Skeletal muscle cell (primary cell): ENCODE results near the gene TMEM158.

ENCODE experiments used
- DNase-seq: peaks from one replicate; pipeline ENCODE4 v3.0.0-alpha.2; 2010; ENCODE audit warnings: low read depth
- H3K4me3 ChIP-seq: 2 replicates; pipeline ENCODE4 v1.5.1; 2011; ENCODE audit warnings: low read depth, mild to moderate bottlenecking, control low read depth, low read length, moderate library complexity

The TMEM158 gene

DNA sequence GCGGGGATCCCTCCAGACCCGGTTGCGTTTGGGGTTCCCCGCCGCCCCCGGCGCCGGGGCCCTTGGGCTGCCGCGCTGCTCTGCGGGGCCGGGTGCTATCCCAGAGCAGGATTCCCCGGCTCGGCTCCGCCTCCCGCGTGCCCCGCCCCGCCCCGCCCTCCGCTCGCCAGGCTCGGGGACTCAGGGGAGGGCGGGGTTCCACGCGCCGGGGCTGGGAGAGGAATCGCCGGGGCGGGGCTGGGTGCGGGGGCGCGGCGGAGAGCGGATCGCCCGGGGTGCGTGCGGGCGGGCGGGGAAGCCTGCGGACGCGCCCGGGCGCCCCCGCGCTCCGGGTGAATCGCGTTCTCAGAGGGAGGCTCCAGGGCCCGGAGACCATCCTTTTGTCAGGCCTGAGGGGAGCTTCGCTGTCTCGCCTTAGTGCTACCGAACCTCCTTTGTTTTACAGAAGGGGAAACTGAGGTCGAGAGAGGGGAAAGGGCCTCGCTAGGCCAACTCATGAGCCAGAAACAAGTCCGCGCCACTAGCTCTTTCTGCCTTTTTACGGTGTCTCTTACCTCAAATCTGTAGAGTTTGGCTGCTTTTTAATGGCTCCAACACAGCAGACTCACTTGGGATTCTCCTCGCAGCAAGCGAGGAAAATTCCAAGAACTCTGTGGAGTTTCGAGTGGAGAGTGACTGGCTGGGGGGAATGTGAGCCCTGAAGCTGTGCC lies at the start of gene TMEM158:
TSS of gene TMEM158 (minus strand) at position 82 of the 710 bp plus-strand sequence. CDS start 260 bp downstream, outside the sequence.
- H3K4me3 ChIP-seq, result peak within 1 kb of the TSS; percentile 70
- DNase-seq, result peak; percentile 31

DNA sequence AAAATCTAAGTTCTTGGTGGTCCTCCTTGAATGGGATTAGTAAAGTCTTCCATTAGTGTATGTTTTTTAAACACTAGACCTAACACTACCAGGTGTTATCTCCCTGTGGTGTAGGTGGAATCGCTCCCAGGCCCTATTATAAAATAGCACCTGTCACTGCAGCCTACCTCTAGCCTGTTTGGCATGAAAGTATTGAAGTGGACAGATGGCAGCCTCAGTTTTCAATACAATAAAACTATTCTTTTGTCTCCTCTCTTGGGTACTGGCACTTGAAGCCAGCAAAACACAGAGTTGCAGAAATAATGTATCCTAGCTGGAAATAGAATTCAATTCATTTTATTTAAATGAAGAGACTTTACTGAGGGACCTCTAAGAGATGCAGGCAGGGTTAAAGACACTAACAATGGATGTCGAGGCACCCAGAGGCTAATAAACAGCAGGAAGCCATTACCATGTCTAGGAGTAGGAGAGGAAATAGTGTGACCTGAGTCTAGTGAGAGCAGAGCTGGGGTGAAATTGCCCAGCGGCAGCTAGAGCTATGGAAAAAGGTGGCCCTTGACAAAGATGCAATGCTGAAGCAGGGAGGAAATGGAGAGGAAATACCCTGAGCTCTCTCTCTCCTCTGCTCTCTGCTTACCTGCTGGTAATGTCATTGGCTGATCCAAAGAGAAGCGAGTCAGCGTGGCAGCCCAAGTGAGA lies 49.1 kb upstream of the TMEM158 start:
- DNase-seq, result no peak
- no peak overlapping the region for H3K4me3 ChIP-seq

DNA sequence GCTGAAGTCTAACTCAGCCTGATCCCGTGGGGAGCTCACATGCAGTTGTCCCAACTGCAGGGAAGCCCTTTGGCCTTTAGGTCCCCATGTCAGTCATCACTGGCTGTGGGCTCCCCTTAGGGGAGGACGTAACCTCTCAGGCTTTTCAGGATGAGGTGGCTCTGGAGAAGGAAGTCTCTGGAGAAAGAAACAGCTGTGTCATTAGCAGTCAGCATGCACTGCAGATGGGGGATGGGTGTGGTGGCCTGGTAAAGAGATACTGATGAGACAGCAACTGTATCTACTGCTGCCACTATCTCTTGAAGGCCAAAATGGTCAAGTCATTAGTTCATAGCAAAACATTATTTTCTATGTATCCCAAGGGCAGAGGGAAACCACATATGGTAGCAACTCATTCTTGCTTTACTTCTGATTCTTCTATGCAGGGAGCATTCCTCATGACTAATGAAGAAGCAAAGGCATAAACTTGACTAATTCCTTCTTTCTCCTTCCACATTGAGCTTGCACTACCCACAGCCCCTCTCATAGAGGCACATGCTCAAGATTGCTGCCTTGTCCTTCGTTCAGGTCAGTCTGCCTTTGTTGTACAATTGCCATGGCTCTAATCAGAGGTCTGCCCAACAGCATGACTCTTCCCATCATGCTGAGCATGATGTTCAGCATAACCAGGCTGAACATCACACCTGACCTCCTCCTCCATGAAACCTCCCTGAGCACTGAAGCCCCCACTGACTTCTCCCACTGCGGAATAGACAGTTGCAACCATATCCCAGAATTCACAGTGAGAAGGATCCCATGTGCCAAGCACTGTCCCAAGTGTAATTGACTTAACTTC lies 47.8 kb upstream of the TMEM158 start:
- no peak for DNase-seq
- H3K4me3 ChIP-seq, result no peak overlapping the region

DNA sequence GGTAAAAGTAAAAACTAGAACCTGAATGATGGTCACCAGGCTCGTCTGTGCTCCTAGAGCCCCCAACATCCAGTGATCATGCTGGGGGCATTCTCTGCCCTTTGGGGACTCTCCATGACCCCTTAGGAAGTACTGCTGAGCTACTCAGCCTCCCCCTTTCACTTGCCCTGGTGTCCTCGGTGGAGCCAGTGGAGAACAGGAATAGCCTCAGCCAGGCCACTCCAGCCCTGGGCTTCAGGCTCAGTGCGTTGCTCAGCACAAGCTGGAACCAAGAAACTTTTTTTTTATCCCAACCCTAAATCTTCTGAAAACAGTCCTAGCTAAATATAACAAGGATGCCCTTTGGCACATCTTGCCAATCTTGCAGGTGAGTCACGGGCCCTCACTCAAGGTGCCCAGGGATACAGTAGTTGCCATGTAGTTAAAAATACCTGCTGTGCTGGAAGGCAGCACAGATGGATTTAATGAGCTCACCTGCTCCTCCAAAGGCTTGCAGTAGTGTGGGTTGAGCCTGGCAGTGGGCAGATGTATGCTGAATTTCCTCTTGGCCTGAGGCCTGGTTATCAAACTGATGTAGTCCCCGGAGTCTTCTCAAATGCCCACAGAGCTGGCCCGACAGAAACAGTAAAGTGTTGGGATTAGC lies 46.9 kb upstream of the TMEM158 start:
- H3K4me3 ChIP-seq, result no peak overlapping the region
- no peak for DNase-seq

DNA sequence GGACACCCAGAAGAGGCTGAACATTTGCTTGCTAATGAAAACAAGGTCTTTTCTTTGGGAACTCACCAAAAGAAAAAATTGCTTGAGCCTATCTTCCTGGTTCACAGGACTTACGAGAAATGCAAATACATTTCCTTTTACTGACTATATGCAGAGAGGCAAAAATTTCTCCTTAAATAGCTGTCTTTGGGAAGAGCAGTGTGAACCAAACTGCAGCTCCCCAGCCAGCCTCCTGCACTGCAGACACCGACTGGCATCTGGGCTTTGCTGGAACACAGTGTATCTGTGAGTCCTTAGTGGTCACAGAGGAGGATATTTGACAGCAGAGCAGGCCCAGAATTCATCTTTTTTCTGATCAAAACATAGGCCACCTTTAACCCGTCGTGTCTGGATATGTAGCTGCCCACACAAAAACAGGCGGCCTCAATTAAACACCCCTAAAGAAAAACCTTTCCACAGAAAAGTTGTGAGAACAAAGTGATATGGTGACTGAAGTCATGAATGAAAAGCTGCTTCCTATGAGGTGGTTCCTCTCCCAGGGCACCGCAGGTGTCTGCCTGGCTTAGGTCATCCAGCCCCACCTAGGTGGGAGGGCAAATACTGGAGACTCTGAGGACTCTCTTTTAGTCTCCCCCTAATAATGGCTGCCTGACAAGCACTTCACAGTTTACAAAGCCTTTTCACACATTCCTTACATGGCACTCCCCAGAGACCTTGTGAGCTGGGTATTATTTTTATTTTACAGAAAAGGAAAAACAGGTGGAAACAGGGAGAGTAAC lies 46.1 kb upstream of the TMEM158 start:
- no peak for DNase-seq
- H3K4me3 ChIP-seq, result no peak overlapping the region

DNA sequence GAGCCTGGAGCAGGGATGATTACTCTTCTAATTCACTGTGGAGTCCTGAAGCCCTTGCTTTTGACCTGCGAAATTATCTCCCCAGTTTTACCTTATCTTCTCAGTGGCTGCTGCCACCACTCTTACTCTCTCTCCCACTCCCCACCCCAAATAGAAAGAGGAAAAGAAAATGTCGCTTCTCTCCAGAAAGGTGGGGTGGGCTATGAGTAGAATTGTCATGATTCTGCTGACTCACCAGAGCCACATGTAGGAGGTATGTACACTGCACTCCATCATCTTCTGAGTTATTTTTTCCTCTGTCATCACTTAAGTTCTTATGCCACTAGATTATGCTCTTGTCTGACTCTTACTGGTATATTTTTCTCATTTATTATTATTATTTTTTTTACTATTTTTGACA lies 43.9 kb upstream of the TMEM158 start:
- no peak overlapping the region for H3K4me3 ChIP-seq
- DNase-seq, result no peak

DNA sequence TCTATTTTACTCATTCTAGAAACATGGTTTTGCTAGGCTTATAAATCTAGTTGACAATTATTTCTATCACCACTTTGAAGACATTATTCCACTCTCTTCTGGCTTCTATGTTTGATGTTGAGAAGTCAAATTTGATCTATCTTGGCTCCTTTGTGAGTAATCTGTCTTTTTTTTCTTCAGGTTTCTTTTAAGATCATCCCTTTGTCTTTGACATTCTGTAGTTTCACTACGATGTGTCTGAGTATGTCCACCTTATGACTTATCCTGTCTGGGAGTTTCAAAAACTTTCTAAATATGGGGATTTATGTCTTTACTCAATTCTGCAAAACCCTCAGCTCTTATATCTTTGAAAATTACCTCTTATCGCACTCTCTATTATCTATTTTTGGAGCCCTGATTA lies 41.0 kb upstream of the TMEM158 start:
- H3K4me3 ChIP-seq, result no peak overlapping the region
- DNase-seq, result no peak

DNA sequence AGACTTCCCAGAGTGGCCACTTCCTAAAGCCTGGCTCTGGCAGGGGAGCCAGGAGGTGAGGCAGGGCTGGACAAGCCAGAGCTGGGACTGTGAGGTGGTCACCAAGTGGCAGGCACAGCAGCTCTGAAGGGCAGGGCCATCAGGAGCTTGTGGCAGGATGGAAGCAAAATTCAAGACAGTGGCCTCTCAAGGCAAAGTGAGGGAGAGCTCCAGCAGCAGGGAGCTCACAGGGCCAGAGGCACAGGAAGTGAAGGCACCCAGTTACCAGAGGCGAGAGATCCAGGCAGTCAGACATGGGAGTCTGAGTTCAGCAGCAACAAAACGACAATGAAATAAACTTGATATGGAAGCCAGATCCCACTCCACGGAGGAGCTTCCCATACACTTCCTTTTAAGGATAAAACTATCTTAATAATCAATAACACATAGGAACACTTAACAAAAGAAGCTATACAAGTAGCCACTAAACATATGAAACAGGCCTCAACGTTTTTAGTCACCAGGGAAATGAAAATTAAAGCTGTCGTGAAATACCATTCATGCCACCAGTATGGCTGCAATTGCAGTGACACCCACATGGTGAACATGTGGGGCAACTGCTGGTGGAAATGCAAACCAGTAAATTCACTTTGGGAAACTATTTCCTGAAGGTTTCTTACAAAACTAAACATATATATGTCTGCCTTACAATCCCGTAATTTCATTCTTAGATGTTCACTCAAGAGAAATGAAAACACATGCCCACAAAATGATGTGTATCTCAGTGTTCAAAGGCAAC lies 35.4 kb upstream of the TMEM158 start:
- no peak for DNase-seq
- H3K4me3 ChIP-seq, result no peak overlapping the region

DNA sequence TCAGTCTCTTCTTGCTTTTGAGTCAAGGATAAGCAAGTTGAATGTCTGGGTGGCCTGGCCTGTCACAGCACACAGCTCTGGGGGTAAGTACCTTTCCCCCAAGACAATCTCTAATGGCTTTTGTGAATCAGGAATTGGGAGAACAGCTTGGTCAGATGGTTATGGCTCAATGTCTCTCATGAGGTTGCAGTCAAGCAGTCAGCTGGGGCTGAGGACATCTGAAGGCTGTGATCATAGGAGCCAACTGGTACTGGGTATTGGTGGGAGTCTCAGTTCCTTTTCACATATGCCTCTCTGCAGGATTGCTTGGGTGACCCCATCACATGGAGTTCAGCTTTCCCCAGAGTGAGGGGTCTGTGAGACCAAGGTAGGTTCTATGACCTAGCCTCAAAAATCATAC lies 33.0 kb upstream of the TMEM158 start:
- H3K4me3 ChIP-seq, result no peak overlapping the region
- DNase-seq, result no peak

DNA sequence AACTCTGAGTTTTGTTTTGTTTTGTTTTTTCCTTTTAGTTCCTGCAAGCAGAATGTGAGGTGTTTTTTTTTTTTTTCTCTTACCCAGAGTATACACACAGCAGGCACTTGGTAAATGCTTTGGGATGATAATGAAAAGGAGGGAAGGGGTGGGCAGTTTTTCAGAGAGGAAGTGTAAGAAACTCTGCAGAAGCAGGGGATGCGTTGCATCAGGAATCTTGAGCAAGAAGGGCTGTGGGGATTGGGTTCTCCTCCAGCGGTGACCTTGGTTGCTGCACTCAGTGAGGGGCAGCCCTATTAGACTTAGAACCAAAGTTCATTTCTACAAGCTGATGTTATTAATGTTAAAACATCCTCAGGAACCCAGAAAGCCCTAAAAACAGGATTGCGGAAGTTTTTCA lies 32.2 kb upstream of the TMEM158 start:
- H3K4me3 ChIP-seq, result no peak overlapping the region

DNA sequence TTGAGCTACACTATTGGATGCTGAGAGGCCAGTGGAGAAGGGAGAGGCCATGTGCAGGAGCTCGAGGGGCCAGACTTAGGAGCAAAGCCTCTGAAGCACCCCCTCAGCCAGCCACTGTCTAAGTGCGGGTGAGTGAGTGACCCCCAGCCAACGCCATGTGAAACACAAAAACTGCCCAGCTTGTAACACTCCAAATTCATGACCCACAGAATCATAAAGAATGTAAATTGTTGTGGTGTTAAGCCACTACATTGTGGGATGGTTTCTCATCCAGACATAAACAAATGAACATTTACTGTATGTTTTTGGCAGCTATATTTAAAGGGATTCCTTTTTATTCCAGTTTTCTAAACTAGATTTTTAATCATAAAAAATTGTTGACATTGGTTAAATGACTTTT lies 27.2 kb upstream of the TMEM158 start:
- no peak overlapping the region for H3K4me3 ChIP-seq
- no peak for DNase-seq

More for the DNA sequence above, 32.2 kb upstream of the TMEM158 start:
- DNase-seq, result no peak

DNA sequence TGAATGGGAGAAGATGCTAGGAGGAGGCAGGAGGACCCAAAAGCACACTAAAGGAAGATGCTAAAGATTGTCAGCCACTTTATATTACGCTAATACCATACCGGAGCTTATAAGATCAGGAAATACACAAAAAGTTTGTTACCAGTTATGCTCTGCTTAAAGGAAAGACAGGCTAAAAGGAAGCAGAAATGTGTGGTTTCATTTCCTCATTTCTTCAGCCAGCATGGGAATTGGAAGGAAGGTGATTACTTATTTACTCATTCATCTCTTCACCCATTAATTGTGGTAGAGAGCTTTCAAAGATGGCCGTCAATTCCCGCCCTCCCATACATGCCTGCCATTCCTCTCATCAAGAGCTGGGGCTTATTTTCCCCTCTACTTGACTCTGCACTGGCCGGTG lies 26.7 kb upstream of the TMEM158 start:
- no peak overlapping the region for H3K4me3 ChIP-seq
- no peak for DNase-seq

DNA sequence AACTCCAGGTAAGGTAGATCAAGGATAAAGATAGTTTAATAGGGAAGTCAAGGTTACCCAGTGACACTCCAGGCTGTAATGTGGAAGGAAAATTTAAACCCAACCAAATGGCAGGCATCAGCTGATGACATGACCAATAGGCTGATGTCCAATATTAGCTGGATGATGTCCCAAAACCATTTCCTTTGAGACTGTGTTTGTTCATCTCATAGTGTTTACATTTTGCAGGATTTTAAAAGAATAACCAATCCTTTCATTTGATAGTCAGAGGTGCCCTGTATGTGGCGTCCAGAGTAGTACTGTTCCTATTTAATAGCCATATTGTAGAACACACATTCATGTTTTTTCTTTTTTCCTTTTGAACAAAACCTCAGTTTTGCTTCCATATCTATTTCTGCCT lies 23.3 kb upstream of the TMEM158 start:
- no peak overlapping the region for H3K4me3 ChIP-seq
- no peak for DNase-seq

DNA sequence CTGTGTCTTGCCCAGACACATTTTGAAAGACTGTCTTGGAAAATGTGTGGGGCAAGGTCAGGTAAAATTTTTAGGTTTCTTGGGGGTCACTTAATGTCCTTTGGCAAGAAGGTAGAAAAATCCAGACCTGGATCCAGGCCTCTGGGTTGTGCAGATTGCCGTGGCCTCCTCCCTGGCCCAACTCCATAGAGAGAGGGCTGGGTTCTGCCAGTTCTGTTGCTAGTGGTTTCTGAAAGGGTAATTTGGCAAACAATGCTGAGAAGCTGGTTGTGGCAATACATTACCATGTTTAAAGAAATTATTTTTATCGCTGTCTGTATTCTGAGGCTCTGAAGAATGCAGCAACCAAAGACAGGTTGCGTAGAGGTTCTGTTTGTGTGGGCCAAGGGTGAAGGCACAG lies 20.2 kb upstream of the TMEM158 start:
- no peak overlapping the region for H3K4me3 ChIP-seq
- DNase-seq, result no peak

DNA sequence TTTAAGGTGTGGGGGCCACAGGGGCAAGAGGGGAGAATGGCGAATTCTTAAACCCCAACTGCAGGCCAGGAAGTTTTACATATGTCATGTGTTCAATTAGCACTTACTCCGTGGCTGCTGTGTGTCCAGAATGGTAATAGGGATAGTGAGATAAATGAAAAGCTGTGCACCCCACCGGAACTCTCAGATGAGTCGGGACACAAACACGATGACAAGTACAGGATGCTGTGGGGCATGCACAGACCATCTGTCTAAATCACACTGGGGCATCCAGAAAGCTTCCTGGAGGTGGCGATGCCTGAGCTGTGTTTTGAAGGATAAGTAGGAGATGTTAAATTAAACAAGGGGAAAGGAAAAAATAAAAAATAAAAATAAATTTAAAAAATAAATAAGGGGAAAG lies 18.3 kb upstream of the TMEM158 start:
- H3K4me3 ChIP-seq, result no peak overlapping the region
- DNase-seq, result no peak

DNA sequence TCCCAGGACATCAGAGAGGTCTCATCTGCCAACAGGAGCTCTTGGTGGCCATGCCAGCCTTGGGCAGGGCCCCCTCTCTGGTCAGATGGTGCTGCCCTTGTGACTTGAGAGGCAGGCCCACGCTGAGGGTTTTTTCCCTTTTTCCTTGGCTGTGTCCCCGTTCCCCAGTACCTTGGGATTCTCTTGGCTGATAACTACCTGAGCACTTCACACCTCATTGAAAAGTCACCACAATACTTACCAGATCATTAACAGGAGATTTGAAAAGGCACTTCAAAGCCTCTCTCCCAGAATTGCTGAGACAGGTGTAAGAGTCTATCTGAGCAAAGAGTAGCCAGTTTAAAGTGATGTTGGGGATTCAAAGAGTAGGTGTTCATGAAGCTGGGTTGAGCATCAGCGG lies 15.1 kb upstream of the TMEM158 start:
- no peak overlapping the region for H3K4me3 ChIP-seq
- no peak for DNase-seq

DNA sequence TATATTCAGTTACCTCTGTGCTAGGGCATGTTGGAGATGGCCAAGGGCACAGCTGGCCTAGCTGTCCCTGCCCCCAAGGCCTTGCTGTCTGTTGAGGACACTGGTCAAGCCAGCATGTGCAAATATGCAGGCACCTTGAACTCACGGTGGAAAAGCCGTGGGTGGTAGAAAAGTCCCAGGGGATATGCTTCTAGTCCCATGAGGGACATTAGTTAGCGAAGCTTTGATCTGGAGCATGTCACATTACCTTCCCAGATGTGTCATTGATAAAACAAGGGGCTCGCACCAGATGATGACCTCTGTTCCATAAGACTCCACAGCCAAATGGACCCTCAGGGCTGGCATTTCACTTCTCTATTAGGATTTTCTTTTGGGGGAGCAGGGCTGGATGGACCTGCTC lies 14.2 kb upstream of the TMEM158 start:
- DNase-seq, result no peak
- H3K4me3 ChIP-seq, result no peak overlapping the region

DNA sequence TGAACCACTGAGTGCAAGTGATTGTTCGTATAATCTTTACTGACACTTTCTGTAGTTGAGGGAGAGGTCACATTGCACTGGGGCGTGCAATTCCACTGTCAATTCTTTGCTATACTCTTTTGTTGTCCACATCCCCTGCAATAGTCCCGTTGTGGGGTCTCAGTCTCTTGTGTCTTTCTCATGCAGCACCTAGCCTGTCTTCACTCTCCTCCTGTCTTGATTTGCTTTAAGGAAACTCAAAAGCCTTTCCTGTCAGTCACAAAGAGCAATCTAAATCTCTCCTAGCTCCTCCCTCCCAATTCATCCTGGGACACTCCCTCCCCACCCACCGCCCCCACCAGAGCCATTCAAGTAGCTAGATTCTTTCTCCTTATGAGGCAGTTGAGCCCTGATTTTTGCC lies 13.2 kb upstream of the TMEM158 start:
- H3K4me3 ChIP-seq, result no peak overlapping the region
- no peak for DNase-seq
